AG08395 (cell line): Measurements from ENCODE around the gene SMIM10.
"Not testable (repeated sequence)": the region's sequence is repeated elsewhere in the genome, so short reads cannot be mapped to it uniquely, and the experiment has no call there.

Source experiments
- DNase-seq: peaks from one replicate; pipeline ENCODE4 v3.0.0; 2012; ENCODE audit warnings: mixed read lengths, low spot score

Gene SMIM10

DNA sequence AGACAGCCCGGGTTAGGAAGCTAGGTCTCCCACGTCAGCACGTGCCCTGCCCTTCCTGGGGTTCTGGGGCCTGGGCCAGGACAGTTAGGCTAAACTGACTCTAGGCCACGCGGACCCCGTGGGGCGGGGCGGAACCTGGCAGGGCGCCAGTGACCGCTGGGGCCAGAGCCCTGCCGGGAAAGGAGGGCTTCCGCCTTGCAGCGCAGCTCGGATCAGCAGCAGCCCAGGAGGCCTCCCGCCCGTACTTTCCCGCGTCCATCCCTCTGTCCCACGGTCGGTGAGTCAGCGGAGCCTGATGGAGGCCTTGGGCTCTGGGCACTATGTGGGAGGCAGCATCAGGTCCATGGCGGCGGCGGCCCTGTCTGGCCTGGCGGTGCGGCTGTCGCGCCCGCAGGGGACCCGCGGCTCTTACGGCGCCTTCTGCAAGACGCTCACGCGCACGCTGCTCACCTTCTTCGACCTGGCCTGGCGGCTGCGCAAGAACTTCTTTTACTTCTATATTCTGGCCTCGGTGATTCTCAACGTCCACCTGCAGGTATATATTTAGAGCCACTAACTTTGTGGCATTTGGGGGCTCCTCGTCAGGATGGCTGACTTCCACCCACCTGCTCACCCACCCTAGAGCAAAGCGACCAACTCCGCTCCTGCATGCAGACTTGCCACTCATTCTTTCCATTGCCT lies at the start of gene SMIM10:
SMIM10 (plus strand) TSS at position 191 of the 681 bp plus-strand sequence; CDS start at position 296, 105 bp downstream.
- peak; percentile 64 for DNase-seq

DNA sequence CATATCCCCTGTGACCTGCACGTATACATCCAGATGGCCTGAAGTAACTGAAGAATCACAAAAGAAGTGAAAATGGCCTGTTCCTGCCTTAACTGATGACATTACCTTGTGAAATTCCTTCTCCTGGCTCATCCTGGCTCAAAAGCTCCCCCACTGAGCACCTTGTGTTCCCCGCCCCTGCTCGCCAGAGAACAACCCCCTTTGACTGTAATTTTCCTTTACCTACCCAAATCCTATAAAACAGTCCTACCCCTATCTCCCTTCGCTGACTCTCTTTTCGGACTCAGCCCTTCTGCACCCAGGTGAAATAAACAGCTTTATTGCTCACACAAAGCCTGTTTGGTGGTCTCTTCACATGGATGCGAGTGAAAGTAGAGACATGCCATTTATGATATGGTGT lies 44.4 kb upstream of the SMIM10 start:
- not testable (repeated sequence) for DNase-seq

DNA sequence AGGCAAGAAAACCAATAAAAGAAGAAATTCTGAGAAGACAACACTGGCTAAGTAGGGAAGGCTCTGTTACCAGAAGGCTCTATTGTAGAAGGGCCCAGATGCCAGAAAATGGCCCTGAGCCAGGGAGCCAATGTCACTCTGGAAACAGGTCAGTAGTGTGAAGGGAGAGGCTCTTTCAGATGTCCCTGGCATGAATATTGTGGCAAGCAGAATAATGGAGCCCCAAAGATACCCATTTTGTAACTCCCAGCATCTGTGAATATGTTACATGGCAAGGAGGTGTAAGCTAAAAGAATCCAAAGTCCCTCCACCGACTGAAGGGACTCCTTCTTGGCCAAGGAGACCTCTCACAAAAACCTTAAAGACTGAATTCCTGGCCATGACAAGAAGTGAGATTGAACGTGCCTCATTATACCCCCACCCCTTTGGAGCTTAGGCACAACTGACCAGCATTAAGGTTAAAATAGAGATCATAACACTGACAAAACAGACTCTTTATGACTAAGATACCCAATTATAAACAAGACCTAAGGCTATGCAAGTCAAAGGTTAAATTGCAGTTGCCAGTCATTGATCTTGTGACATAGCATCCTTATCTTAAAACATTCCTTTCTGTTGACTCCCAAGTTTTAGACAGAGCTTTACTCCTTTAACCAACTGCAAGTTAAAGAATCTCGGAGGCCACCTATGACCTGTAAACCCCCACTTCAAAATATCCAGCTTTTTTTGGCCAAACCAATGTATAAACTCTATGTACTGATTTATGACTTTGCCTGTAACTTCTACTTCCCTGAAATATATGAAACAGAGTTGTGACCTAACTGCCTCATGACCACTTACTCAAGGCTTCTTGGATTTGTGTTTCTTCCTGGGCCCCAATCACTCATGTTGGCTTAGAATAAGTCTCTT lies 42.2 kb upstream of the SMIM10 start:
- no peak for DNase-seq

DNA sequence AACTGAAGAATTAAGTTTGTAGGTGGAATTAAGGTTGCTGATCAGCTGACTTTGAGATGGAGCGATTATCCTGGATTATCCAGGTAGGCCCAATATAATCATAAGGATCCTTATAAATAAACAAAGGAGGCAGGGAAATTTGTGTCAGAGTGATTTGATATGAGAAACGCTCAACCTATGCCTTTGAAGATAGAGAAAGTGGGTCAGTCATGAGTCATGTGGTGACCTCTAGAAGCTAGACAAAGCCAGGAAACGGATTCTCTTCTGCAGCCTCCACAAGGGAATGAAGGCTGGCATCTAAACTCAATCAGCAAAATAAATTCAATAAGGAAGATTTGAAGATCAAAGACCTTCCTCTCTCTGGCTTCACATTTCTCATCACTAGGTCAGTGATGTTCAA lies 41.5 kb upstream of the SMIM10 start:
- no peak for DNase-seq

DNA sequence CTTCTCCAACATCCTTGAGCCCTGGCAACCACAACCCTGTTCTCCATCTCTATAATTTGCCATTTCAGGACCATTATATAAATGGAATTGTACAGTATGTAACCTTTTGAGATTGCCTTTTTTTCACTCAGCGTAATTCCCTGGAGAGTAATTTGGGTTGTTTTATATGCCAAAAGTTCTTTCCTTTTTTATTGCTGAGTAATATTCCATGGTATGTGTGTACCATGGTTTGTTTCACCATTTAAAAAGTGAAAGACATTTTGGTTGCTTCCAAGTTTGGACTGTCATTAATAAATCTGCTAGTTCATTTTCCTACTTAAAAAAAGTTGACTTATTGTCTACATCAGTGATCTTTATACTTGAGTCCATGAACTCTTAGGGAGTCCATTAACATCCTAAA lies 33.0 kb upstream of the SMIM10 start:
- DNase-seq, result no peak

DNA sequence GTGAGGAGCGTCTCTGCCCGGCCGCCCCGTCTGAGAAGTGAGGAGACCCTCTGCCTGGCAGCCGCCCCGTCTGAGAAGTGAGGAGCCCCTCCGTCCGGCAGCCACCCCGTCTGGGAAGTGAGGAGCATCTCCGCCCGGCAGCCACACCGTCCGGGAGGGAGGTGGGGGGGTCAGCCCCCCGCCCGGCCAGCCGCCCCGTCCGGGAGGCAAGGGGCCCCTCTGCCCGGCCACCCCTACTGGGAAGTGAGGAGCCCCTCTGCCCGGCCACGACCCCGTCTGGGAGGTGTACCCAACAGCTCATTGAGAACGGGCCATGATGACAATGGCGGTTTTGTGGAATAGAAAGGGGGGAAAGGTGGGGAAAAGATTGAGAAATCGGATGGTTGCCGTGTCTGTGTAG lies 30.4 kb upstream of the SMIM10 start:
- not testable (repeated sequence) for DNase-seq

DNA sequence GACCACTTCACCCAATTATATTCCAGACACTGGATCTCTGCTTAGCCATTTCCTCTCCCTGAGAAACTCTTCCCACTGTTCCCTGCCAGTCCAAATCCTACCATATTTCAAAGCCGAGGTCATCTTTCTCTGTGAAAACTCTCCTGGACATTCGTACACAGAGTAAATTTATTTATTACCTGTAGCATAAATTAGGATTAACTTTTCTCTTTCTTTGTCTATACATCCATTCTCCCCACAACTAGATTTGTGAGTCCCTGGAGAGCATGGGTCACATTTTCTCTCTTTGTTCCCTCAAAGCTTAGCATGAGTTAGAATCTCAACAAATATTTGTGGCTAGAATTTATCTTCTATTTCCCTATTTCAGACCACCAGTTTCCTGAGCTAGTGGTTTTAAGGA lies 27.8 kb upstream of the SMIM10 start:
- DNase-seq, result no peak

DNA sequence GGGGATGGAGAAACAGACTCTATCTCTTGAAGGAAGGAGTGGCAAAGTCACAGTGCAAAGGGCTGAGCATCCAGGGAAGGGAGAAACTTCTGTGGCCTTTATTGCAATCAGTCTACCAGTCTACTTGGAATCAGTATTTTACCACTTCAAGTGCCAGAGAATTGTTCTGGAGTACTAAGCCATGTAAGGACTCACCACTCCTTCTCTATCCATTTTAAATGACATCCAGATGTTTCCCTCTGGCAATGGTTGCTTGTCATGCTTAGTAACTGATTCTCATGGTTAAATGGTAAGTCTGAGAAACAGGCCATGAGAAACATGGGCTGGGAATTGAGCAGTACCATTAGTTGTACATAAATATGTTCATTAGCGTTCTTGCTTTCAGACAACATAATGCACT lies 21.1 kb upstream of the SMIM10 start:
- DNase-seq, result peak; percentile 67

DNA sequence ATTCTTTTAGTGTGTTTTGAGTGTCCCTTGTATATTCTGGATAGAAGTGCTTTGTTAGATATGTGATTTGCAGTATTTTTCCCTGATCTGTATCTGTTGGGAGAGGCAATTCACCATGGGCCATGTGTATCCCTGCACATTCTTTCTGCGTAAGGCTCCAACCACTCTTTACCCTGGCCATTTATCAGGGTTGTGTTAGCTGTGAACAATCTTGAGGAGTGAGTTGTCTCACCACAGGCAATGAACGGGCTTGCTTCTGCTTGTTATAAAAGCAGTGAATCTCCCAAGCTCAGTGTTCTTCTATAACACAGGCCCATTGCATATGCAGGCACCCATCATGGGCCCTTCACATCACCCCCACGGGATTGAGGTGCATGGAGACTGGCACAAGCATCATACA lies 18.9 kb upstream of the SMIM10 start:
- peak; percentile 6 for DNase-seq

DNA sequence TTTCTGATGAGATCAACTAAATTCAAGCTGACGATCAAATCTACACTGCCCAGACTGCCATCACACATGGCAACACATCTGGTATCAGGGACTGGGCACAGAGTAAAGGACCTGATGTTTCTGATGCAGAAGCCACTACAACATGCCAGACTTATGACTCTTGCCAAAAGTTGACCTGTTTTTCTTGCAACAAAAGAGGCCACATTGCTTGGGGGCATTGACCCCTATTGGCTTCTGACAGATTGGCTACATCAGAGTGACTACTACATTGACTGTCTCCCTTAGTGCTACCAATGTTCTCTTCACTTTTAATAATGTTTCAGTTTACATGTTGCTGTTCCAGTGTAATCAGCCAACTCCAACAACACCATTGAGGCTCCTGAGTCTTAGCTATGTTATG lies 15.3 kb upstream of the SMIM10 start:
- no peak for DNase-seq

DNA sequence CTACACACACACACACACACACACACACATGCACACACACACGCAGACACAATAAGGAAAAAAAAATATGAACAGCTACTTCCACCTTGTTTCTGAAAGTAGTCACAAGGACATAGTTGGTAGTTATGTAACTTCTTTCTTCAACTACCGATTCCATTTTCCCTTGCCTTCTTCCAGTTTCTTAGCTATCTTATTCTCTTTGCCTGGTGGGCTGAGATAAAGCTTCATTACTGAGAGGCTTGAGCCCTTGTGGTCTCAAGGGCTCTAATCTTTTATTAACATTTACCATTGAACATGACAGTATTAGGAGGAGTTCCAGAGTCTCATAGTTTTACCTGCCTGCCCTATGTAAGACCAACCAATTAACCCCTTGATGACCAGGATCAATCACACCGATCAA lies 8.9 kb upstream of the SMIM10 start:
- no peak for DNase-seq

DNA sequence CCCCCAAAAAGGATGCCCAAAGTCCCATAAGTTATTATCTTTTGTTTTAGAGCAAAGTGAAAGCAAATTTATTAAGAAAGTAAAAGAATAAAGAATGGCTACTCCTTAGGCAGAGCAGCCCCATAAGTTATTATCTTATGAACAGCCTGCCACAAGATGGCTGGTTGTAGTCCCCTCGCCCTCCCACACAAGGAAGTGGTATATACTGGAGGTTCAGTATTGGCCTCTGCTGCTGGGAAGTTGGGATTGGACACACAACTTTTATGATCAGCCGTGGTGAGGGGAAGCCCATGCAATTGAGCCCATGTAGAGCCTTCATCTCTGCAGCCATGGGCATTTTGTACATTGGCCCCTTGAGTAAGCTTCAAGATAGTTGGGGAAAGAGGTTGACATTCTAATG lies 8.0 kb upstream of the SMIM10 start:
- DNase-seq, result no peak

DNA sequence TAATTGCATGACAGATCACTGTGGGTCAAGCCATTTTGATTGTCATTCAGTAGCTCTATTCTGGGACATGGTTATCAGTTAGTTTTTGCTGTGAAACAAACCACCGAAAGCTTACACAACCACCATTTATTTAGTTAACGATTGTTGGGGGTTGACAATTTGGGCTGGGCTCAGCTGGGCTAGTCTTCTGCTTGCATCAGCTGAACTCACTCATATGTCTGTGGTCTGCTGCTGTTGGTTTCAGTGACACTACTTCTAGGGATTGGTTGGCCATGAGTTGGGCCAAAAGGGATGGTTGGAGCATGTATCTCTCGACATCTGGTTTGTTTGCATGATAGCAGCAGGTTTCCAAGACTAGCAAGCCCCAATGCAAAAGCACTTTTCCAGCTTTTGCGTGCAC lies 5.3 kb upstream of the SMIM10 start:
- DNase-seq, result no peak

DNA sequence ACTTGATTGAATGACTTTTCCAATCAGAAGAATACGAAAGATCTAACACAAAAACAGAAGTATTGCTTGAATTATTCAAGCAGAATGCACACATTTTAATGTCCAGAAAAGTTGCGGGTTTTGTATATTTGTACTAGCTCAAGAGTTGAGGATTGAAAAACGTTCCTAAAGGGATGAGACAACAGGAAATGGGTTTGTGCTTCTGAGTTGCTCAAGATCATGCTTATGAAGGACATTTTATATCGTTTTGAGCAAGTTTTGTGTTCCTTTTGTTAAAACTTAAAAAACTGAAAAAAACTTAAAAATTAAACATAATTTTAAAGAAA lies 353 bp upstream of the SMIM10 start:
- DNase-seq, result no peak

DNA sequence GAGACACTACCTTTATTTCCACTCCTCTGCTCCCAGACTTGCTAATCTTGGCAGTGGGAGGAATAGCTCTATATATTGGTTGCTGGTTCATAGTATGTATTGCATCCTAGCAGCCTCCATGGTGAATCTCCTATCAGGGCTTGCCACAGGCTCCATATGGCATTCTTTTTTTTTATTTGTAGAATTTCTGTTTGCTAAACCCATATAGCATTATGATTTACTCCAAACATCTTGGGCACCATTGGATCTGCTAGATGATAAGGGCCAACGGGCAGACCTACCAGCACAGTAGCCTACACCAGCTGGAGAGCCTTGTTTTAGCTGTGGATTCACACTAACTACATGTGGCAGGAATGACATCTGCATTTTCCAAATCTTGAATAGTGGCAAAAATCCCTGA lies 6.9 kb downstream of the SMIM10 start:
- no peak for DNase-seq

DNA sequence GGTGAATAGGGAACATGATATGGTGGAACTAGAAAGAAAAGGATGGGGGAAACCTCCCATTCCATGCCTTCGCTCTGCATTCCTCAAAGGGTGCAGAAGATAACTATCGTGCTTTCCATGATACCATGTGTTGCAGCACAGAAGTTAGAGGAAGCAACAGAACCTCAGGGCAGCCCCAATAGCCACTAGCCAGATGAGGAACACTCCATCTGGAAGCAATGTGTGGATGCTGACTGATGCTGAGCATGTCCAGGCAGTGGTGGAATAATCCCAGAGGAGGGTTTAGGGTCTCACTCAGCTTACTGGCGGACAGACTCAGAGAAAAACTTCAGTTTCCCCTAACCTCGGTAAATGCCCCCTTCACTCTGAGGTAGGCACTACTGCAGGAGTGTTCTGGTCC lies 7.5 kb downstream of the SMIM10 start:
- peak; percentile 5 for DNase-seq

DNA sequence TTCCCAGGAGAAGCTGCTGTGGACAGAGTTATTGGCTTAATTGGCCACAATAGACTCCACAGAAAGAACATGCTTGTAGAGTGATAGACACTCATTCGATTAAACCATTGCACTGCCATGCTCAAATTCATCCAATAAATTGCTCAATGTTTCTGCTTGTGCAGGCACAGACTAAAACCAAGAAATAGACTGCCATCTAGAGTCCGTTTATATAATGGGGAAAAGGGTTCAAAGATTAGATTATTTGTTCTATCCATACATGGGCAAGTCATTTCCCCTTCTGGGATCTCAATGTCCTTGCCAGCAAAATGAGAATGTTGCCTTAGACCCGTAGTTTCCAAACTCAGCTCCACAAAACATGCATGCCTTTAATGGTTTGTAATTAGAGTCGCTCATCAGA lies 8.7 kb downstream of the SMIM10 start:
- DNase-seq, result peak; percentile 62

DNA sequence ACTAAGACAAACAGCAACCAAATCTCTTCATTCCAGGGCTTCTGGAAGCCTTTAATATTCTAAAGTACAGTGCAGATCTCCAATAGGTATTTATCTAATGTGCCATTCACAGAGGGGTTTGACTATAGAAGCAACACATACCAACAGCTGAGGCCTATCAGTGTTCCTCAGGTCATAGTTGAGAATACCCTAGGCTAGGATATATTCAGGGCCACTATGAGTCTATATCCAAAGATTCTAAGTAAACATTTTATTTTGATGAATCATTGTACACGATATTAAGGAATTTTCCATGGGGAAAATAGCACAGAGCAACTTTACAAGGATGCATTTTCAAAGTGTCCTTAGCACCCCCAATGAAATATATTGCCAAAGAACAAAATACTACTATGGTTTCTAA lies 9.7 kb downstream of the SMIM10 start:
- DNase-seq, result peak; percentile 4

DNA sequence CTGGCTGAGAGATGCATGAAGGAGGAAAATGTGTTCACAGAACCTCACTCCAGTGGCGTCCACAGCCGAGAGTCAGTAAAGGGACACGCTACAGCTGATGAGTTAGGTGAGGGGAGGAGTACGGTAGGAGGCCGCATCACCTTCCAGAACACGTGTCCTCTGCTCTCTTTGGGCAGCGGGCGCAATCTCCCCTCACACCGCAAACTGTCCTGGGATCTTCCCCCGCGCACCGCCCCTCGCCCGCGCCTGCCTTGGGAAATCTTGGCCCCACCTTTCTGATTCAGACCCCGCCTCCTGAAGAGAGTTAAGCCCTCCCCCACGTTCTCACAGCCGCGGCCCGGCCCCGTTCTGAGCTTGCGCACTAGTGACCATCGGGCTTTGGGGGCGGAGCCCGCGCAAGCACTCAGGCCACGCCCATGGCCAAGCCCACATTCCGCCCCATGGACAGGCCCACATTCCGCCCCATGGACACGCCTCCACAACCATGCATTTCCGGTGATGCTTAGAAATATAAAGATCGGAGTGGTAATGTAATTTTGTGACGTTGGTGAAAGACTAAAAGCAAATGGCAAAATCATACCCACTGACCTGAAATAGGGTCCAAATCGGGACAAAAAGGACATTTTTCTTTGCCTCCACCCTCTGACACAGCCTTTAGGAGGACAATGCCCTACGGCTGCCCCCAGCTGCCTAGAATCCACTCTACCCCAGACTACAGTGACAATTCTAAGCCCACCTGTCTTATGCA lies 13.3 kb downstream of the SMIM10 start:
- peak; percentile 95 for DNase-seq

DNA sequence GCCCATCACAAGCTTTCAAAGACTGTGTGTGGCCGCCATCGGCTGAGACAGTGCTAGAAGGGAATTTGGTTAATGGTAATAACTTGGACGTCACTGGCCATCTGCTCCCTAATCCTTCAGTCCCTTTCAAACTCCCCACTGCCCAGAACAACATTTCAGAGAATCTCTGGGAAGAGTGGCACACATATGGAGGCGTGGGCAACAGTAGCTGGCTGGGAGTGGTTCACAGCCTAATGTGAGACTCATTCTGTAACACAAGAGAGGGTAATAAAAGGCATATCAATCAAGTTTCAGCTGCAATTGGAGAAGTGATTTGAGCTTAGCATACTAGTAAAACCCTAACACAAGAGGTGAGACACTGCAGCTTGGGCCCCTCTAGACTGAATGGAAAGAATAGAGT lies 15.4 kb downstream of the SMIM10 start:
- no peak for DNase-seq

DNA sequence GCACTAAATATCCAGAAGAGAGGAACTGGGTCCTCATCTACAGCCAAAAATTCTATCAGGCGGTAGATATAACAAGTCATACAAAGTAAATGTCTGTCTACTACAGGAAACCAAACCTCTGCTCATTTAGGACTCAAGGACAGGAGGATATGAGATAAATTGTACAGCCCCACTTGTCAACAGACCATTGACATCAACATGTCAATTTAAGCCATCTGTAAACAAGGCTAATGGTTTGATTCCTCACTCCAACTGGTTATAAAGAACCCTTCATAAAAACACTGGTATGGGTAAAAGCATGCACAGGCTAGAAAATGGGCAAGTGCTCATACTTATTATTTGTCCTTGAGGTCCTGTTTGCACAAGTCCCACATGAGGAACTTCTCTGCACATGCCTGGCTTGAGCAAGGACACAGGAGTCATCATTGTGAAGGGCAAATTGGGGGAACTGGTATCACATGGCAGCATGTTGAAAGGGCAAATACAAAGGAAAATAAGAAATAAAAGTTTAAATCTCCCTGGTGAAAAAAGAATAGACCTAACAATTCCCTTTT lies 18.3 kb downstream of the SMIM10 start:
- DNase-seq, result no peak

DNA sequence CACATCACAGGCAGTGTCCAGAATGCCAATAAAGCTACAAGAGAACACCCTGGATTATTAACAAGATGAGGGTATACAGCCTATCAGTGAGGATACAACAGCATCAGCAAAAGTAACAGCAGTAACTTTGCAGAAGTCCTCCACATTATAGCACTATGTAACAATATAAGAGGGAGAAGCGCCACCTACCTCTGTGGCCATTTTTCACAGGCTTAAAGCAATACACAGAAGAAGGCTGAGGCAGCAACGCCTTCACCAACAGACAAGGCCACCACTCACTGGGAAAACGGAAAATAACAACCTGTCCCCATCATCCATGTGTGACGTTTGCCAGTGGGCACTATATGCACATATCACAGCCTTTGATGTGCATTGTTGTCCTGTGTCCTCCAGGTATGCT lies 19.0 kb downstream of the SMIM10 start:
- DNase-seq, result no peak

DNA sequence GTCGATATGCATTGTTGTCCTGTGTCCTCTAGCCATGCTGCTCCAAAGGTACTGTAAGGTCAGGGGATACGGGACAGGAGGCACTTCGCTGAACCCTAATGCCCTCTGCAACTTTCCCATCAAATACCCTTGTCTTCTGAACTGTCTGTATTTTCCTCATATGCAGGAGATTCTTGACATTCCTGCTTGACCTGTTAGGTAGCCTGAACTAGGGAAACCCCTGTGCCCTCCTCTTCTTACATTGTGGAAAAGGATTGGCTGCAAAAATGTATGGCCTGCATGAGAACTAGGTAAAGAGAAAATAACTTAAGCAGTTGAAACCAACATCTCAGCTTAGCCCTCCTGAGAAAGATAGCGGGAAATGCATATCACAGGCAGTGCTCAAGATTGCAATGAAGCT lies 20.1 kb downstream of the SMIM10 start:
- DNase-seq, result no peak
